Measurements from ENCODE around the gene STXBP1.

Gene STXBP1

GRCh38 chr9:127730799-127731410 is 118.8 kb downstream of the STXBP1 start:
- ATAC-seq (no peak), DNase-seq (ENCODE audit: low spot score in 2 of 2) (no peak)
- H3K4me1 Mint-ChIP-seq, result peaks cover 10% of the 10 kb centered on the region
- H3K27ac Mint-ChIP-seq, result peak overlapping the region; percentile 64
- no peaks in the 10 kb centered on the region for H3K9me3 Mint-ChIP-seq
- no peak overlapping the region for H3K4me3 Mint-ChIP-seq
- H3K36me3 Mint-ChIP-seq, result peaks cover 27% of the 10 kb centered on the region

GRCh38 chr9:127731938-127732337 is 119.9 kb downstream of the STXBP1 start:
- DNase-seq (ENCODE audit: low spot score in 2 of 2) (no peak), ATAC-seq (no peak)
- H3K36me3 Mint-ChIP-seq, result peaks cover 34% of the 10 kb centered on the region
- H3K4me3 Mint-ChIP-seq, result no peak overlapping the region
- H3K9me3 Mint-ChIP-seq, result no peaks in the 10 kb centered on the region
- peaks cover 10% of the 10 kb centered on the region for H3K4me1 Mint-ChIP-seq
- no peak overlapping the region for H3K27ac Mint-ChIP-seq

GRCh38 chr9:127732444-127732843 is 120.4 kb downstream of the STXBP1 start:
- ATAC-seq (no peak), DNase-seq (ENCODE audit: low spot score in 2 of 2) (no peak)
- H3K4me3 Mint-ChIP-seq, result no peak overlapping the region
- no peaks in the 10 kb centered on the region for H3K9me3 Mint-ChIP-seq
- peaks cover 34% of the 10 kb centered on the region for H3K36me3 Mint-ChIP-seq
- H3K4me1 Mint-ChIP-seq, result peaks cover 10% of the 10 kb centered on the region
- H3K27ac Mint-ChIP-seq, result no peak overlapping the region

GRCh38 chr9:127733614-127734013 is 121.5 kb downstream of the STXBP1 start:
- peak overlapping the region; percentile 59 for H3K27ac Mint-ChIP-seq
- ATAC-seq, result no peak

GRCh38 chr9:127734247-127734746 is 122.2 kb downstream of the STXBP1 start:
- H3K4me1 Mint-ChIP-seq, result peaks cover 10% of the 10 kb centered on the region
- H3K4me3 Mint-ChIP-seq, result peak overlapping the region; percentile 73
- H3K27ac Mint-ChIP-seq, result peak overlapping the region; percentile 59
- DNase-seq (ENCODE audit: low spot score in 2 of 2), result no peak
- no peak for ATAC-seq
- no peaks in the 10 kb centered on the region for H3K9me3 Mint-ChIP-seq
- peaks cover 52% of the 10 kb centered on the region for H3K36me3 Mint-ChIP-seq

More at GRCh38 chr9:127733614-127734013, 121.5 kb downstream of the STXBP1 start:
- Mint-ChIP-seq H3K9me3 (no peaks in the 10 kb centered on the region), H3K4me1 (peaks cover 10% of the 10 kb centered on the region), H3K36me3 (peaks cover 45% of the 10 kb centered on the region), H3K4me3 (peak overlapping the region; percentile 73)
- DNase-seq (ENCODE audit: low spot score in 2 of 2), result no peak

GRCh38 chr9:127734747-127735529 is 122.9 kb downstream of the STXBP1 start, which contains the start of gene TOR2A:
TOR2A (minus strand) TSS chr9:127735294; CDS start chr9:127735270, 24 bp downstream.
- ATAC-seq (peak; percentile 94), DNase-seq (ENCODE audit: low spot score in 2 of 2) (peak; percentile 95 to 98)
- Mint-ChIP-seq H3K4me3 (peak within 1 kb of the TSS; percentile 73), H3K27ac (peak within 1 kb of the TSS; percentile 90), H3K9me3 (no peaks in the 10 kb centered on the region), H3K36me3 (peaks cover 59% of the 10 kb centered on the region), H3K4me1 (peaks cover 10% of the 10 kb centered on the region)

GRCh38 chr9:127735530-127736185 is 123.6 kb downstream of the STXBP1 start:
- DNase-seq (ENCODE audit: low spot score in 2 of 2), result no peak
- Mint-ChIP-seq H3K4me1 (peaks cover 10% of the 10 kb centered on the region), H3K9me3 (no peaks in the 10 kb centered on the region), H3K27ac (peak overlapping the region; percentile 90), H3K4me3 (peak overlapping the region; percentile 73), H3K36me3 (peaks cover 66% of the 10 kb centered on the region)
- no peak for ATAC-seq

GRCh38 chr9:127738666-127739065 is 126.6 kb downstream of the STXBP1 start:
- Mint-ChIP-seq H3K36me3 (peaks cover 86% of the 10 kb centered on the region), H3K4me1 (peaks cover 7% of the 10 kb centered on the region), H3K9me3 (no peaks in the 10 kb centered on the region), H3K27ac (peak overlapping the region; percentile 6), H3K4me3 (no peak overlapping the region)
- no peak for DNase-seq (ENCODE audit: low spot score in 2 of 2)
- no peak for ATAC-seq

- Mint-ChIP-seq H3K4me3 (no peak overlapping the region), H3K4me1 (no peaks in the 10 kb centered on the region), H3K27ac (peak overlapping the region; percentile 84), H3K9me3 (no peaks in the 10 kb centered on the region), H3K36me3 (peaks cover 92% of the 10 kb centered on the region)
- ATAC-seq, result no peak
- DNase-seq (ENCODE audit: low spot score in 2 of 2), result no peak
Measured at GRCh38 chr9:127739614-127740330, 127.7 kb downstream of the STXBP1 start.

- DNase-seq (ENCODE audit: low spot score in 2 of 2) (no peak), ATAC-seq (no peak)
- H3K4me3 Mint-ChIP-seq, result no peak overlapping the region
- H3K27ac Mint-ChIP-seq, result peak overlapping the region; percentile 37
- H3K4me1 Mint-ChIP-seq, result peaks cover 1% of the 10 kb centered on the region
- H3K9me3 Mint-ChIP-seq, result no peaks in the 10 kb centered on the region
- peaks cover 100% of the 10 kb centered on the region for H3K36me3 Mint-ChIP-seq
Measured at GRCh38 chr9:127741831-127742434, 129.9 kb downstream of the STXBP1 start.
